GM19438 (cell line): ENCODE data around the gene APOC4.
A peak's percentile ranks its signal among the peaks of the same experiment; 100 is the strongest.
"Not testable (repeated sequence)": the region's sequence is repeated elsewhere in the genome, so short reads cannot be mapped to it uniquely, and the experiment has no call there.

ENCODE experiments used
- ATAC-seq: cut with Tn5 transposase; IDR thresholded peaks from one replicate; pipeline ENCODE4 v1.9.1; 2021; ENCODE audit warnings: low read depth; ENCODE audit not compliant: unreplicated experiment

Gene APOC4

GRCh38 chr19:44914433-44915206, 27.4 kb upstream of the APOC4 start, which contains the start of gene APOC1:
Gene APOC1, plus strand, starts transcription at chr19:44914608. Its CDS starts 284 bp downstream, at chr19:44914892.
- peak; percentile 95 for ATAC-seq

- no peak for ATAC-seq
These were observed 17.8 kb upstream of the APOC4 start for GRCh38 chr19:44924243-44924725.

DNA sequence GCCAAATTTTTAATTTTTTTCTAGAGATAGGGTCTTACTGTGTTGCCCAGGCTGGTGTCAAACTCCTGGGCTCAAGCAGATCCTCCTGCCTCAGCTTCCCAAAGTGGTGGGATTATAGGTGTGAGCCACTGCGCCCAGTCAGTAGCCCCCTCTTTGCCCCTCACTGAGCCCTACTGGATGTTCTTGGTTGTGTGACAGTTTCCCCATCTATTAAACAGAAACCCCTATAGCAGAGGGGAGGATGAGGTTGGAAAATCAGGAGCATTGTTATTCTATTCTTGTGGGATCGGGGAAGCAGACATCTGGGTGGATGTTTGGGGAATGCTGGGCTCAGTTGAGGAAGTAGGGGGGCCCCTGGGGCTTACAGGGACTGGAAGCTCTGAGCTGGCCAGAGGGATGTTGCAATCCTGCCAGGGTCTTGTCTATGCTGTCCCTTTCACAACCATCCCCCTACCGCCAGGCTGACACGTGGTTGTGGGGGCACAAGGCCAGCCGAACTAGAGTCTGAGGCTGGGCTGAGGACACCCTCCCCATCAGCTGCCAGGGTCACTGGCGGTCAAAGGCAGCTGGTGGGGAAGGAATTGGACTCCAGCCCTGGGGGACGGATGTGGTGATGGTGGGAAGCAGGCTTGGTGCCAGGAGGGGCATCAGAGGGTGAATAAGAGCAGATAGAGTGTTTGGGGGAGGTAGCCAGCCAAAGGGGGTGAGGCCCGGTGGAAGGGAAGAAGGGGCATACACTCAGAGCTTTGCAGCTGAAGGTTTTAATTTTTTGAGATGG, 16.7 kb upstream of the APOC4 start:
- ATAC-seq: no peak

- not testable (repeated sequence) for ATAC-seq
These were observed 15.6 kb upstream of the APOC4 start for GRCh38 chr19:44926245-44927077.

DNA sequence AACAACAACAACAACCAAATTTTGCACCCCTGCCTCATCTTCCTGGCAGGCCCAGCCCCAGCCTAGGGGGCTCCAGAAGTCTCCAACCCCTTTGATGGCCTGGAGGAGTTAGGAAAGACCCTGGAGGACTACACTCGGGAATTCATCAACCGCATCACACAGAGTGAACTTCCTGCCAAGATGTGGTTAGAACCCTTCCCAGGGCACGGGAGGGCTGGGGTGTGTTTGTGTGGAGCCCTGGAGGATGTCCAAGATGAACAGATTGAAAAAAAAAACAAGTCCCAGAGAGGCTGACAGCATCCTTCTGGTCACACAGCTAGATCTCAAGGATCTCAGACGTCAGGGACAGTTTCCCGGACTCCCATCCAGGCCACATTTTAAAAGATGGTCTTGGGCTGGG, 14.3 kb upstream of the APOC4 start:
- ATAC-seq: no peak

DNA sequence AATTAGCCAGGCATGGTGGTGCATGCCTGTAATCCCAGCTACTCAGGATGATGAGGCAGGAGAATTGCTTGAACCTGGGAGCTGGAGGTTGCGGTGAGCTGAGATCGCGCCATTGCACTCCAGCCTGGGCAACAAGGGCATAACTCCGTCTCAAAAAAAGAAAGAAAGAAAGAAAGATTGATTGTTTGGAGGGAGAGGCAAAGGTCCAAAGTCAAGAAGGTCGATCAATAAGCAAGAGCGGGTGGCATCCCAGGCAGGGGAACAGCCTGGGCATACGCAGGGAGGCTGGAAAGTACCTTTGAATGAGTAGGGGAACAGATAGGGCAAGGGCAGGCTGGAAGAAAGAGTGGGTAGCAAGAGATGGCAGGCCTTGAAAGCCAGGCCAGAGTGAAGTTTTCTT, 11.9 kb upstream of the APOC4 start:
- ATAC-seq: no peak

DNA sequence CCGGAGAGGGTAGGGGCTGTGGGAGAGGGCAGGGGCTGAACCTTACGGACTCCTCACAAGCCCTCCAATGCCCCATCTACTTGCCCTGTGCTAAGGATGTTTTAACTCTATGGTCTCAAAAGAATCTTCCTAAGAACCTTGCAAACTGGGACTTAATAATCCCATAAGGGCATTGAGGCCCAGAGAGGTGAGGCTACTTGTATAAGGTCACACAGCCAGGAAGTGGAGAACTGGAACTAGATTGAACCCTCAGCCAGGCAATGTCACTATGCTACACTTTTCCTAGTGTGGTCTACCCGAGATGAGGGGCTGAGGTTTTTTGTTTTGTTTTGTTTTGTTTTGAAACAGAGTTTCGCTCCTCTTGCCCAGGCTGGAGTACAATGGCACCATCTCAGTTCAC, 10.5 kb upstream of the APOC4 start:
- no peak for ATAC-seq

- ATAC-seq: no peak
These were observed 2.4 kb upstream of the APOC4 start for GRCh38 chr19:44939668-44940067.

DNA sequence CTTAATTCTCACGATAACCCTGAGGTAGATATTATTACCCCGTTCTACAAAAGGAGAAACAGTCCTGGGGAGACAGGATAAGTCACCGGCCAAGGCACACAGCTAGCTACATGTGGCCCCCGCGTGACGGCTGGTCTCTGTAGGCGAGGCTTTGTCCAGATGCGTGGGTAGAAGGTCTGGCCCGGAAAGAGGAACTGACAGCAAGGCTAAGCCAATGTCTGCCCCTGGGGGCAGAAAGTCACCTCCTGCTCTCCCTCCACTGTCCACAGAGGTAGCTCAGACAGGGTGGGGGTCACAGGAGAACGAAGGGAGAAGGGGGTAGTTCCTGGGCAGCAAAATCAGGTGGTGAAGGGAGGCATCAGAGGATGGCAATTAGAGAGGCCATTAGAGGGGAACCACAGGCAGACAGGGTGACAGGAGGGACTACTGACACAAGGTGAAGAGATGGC, 1.8 kb downstream of the APOC4 start:
- ATAC-seq: no peak

DNA sequence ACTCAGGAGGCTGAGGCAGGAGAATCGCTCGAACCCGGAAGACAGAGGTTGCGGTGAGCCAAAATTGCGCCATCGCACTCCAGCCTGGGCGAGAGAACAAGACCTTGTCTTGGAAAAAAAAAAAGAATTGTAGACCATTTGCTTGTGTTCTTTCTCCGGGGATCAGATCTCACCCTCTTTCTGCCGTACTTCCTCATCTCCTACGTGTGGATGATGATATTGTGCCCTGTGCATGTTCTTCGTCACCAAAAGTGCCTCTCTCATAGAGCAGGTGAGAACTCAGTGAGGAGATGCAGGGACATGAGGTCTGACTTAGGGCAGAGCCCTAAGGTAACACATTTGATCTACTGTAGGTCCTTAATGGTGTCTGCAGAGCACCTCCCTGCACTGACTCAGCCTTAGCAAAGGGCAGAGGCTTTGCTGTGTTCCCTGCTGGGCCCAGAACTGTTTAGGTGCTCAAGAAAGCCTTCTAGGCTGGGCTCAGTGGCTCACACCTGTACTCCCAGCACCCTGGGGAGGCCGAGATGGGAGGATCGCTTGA, 5.1 kb downstream of the APOC4 start:
- ATAC-seq: no peak

- no peak for ATAC-seq
These were observed 6.2 kb downstream of the APOC4 start for GRCh38 chr19:44948237-44948636.

DNA sequence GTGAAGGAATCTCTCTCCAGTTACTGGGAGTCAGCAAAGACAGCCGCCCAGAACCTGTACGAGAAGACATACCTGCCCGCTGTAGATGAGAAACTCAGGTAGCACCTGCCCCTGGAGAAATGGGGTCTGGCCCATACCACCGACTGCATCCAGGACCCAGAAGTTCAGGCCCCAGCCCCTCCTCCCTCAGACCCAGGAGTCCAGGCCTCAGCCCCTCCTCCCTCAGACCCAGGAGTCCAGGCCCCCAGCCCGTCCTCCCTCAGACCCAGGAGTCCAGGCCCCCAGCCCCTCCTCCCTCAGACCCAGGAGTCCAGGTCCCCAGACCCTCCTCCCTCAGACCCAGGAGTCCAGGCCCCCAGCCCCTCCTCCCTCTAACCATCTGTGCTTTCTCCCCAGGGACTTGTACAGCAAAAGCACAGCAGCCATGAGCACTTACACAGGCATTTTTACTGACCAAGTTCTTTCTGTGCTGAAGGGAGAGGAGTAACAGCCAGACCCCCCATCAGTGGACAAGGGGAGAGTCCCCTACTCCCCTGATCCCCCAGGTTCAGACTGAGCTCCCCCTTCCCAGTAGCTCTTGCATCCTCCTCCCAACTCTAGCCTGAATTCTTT, 6.8 kb downstream of the APOC4 start:
- ATAC-seq: no peak

DNA sequence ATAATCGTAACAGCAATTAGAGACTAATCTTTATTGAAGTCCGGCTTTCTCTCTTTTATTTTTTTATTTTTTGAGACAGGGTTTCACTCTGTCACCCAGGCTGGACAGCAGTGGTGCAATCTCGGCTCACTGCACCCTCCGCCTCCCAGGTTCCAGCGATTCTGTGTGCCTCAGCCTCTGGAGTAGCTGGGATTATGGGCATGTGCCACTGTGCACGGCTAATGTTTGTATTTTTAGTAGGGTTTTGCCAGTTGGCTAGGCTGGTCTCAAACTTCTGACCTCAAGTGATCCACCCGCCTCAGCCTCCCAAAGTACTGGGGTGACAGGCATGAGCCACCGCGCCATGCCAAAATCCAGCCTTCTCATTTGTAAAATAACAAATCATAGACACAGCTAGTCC, 7.5 kb downstream of the APOC4 start:
- ATAC-seq: no peak

DNA sequence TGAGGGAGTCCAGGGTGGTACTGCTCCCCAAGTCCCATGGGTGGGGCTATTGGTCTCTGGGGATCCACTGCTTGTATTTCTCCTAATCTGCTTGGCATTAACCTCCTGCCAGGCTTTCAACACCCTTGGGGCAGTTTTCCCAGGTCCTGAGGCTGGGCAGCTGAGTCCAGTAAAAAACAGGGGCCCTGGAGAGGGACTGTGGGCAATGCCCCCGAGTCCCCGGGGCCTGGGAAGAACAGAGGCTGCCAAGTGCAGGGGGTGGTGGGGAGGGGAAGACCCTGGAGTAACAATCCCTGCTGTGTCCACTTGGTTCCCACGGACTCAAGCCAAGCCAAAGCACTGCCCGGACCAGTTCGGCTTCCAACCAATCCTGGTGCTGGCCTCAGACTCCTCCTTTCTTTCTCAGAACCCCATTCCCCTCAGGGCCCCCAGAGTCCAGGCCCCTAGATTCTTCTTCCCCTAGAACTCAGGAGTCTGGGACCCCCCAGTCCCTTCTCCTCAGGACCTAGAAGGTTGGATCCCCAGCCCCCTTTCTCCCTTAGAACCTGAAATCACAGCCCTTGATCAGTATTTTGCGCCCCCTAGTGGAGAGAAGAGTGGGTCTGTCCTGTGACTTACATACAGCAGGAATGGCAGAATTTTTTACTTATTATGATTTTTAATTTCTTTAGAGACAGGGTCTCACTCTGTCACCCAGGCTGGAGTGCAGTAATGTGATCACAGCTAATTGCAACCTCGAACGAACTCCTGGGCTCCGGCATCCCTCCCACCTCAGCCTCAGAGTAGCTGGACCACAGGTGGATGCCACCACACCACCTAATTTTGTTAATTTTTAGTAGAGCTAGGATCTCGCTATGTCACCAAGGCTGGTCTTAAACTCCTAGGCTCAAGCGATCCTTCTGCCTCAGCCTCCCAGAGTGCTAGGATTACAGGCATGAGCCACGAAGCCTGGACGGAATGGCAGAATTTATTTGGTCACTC, 9.4 kb downstream of the APOC4 start:
- no peak for ATAC-seq

DNA sequence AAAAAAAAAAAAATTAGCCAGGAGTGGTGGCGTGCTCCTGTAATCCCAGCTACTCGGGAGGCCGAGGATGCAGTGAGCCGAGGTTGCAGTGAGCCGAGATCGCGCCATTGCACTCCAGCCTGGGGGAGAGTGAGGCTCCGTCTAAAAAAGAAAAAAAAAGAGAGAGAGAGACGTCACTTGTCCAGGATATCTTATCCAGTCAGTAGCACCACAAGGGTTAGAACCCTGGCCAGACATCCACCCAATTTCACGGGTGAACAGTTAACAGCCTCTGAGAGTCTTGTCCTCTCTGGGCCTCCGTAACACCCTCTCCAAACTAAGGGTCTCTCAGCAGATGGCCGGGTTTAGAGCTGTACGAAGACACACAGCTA, 12.2 kb downstream of the APOC4 start:
- ATAC-seq: no peak

DNA sequence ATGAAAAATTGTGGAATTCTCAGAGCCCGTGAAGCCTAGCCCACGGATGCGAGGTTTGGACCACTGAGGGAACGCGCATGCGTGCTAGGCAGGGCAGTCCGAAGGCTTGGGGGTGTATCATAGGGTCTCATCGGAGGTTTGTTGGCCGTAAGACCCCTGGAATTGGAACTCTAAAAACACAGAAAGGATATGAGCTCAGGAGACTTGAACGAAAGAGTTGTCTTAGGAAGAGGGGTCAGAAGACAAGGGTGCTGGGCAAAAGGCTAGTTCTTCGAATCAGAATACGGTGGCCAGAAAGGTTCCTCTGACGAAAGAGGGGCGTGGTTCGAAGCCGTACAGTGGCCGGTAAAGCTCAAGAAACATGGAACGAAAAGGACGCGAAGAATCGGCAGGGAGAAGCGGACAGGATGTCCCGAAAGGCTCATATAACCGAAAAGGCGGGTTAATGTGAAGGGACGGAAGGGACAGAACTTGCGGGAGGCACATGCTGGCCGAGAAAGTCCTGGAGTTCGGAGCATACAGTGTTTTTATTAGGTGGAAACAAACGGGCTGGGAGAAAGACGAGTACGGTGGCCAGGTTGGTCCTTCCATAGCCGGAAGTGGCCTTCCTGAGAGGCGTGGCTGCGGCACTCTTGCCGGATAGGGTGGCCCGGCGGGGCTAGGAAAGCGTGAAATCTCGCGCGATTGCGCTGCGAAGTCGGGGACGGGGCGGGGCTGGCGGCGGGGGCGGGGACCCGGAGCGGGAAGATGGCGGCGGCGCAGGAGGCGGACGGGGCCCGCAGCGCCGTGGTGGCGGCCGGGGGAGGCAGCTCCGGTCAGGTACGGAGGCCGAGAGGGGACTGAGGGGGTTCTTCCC, 12.8 kb downstream of the APOC4 start, which contains the start of gene CLPTM1:
Gene CLPTM1 (plus strand): TSS at position 732 of the 856 bp plus-strand sequence. CDS start 16 bp downstream, at position 748.
- peak; percentile 74 for ATAC-seq

GRCh38 chr19:44955505-44956439, 13.7 kb downstream of the APOC4 start:
- peak; percentile 6 for ATAC-seq
